ENCODE data around the gene STK17A. TPM values are rescaled to one million over a fixed set of nuclear protein-coding genes. Genes with fewer than 3 reads are reported as not detected.
"Not testable (repeated sequence)": the region's sequence is repeated elsewhere in the genome, so short reads cannot be mapped to it uniquely, and the experiment has no call there.

Gene STK17A
- total and polyA plus RNA-seq, 2 donors = 5.4 to 17.4 TPM

- no peaks in the 10 kb centered on the region for H3K36me3 ChIP-seq (ENCODE audit: insufficient read depth)
- H3K27ac ChIP-seq (ENCODE audit: low read depth) = no peak overlapping the region
- no peak overlapping the region for H3K4me3 ChIP-seq (ENCODE audit: low read depth, low read length)
- no peak for DNase-seq (ENCODE audit: extremely low spot score)
- 95% methylated on average over 4 of the region's 4 CpGs for WGBS
- H3K4me1 ChIP-seq (ENCODE audit: insufficient read depth) = no peaks in the 10 kb centered on the region
Measured at GRCh38 chr7:43653466-43653865, 70.6 kb downstream of the STK17A start.

- H3K4me3 ChIP-seq (ENCODE audit: low read depth, low read length) = no peak overlapping the region
- H3K36me3 ChIP-seq (ENCODE audit: insufficient read depth) = no peaks in the 10 kb centered on the region
- H3K27ac ChIP-seq (ENCODE audit: low read depth) = no peak overlapping the region
- 90% methylated on average over 4 of the region's 4 CpGs for WGBS
- no peak for DNase-seq (ENCODE audit: extremely low spot score)
- no peaks in the 10 kb centered on the region for H3K4me1 ChIP-seq (ENCODE audit: insufficient read depth)
Measured at GRCh38 chr7:43653891-43654504, 71.1 kb downstream of the STK17A start.

- Histone ChIP-seq H3K4me1 (ENCODE audit: insufficient read depth) (no peaks in the 10 kb centered on the region), H3K27ac (ENCODE audit: low read depth) (no peak overlapping the region), H3K36me3 (ENCODE audit: insufficient read depth) (no peaks in the 10 kb centered on the region), H3K4me3 (ENCODE audit: low read depth, low read length) (no peak overlapping the region)
- WGBS = 97% methylated on average over 3 of the region's 3 CpGs
- DNase-seq (ENCODE audit: extremely low spot score) = no peak
Measured at GRCh38 chr7:43655584-43655983, 72.7 kb downstream of the STK17A start.

GRCh38 chr7:43656997-43657396 is 74.1 kb downstream of the STK17A start:
- Histone ChIP-seq H3K27ac (ENCODE audit: low read depth) (no peak overlapping the region), H3K4me3 (ENCODE audit: low read depth, low read length) (no peak overlapping the region), H3K36me3 (ENCODE audit: insufficient read depth) (no peaks in the 10 kb centered on the region), H3K4me1 (ENCODE audit: insufficient read depth) (no peaks in the 10 kb centered on the region)
- no peak for DNase-seq (ENCODE audit: extremely low spot score)
- WGBS = 98% methylated on average over 2 of the region's 2 CpGs

- H3K4me3 ChIP-seq (ENCODE audit: low read depth, low read length) = no peak overlapping the region
- H3K4me1 ChIP-seq (ENCODE audit: insufficient read depth) = no peaks in the 10 kb centered on the region
- 93% methylated on average over 7 of the region's 7 CpGs for WGBS
- no peak for DNase-seq (ENCODE audit: extremely low spot score)
- no peaks in the 10 kb centered on the region for H3K36me3 ChIP-seq (ENCODE audit: insufficient read depth)
- no peak overlapping the region for H3K27ac ChIP-seq (ENCODE audit: low read depth)
Measured at GRCh38 chr7:43658718-43659548, 76.0 kb downstream of the STK17A start.

GRCh38 chr7:43659549-43659896 is 76.6 kb downstream of the STK17A start:
- no peak for DNase-seq (ENCODE audit: extremely low spot score)
- Histone ChIP-seq H3K27ac (ENCODE audit: low read depth) (no peak overlapping the region), H3K36me3 (ENCODE audit: insufficient read depth) (no peaks in the 10 kb centered on the region), H3K4me1 (ENCODE audit: insufficient read depth) (no peaks in the 10 kb centered on the region), H3K4me3 (ENCODE audit: low read depth, low read length) (no peak overlapping the region)

GRCh38 chr7:43660141-43660540 is 77.2 kb downstream of the STK17A start:
- 96% methylated on average over 2 of the region's 2 CpGs for WGBS
- Histone ChIP-seq H3K27ac (ENCODE audit: low read depth) (no peak overlapping the region), H3K36me3 (ENCODE audit: insufficient read depth) (no peaks in the 10 kb centered on the region), H3K4me1 (ENCODE audit: insufficient read depth) (no peaks in the 10 kb centered on the region), H3K4me3 (ENCODE audit: low read depth, low read length) (no peak overlapping the region)
- no peak for DNase-seq (ENCODE audit: extremely low spot score)

GRCh38 chr7:43664681-43665080 is 81.8 kb downstream of the STK17A start:
- no peaks in the 10 kb centered on the region for H3K36me3 ChIP-seq (ENCODE audit: insufficient read depth)
- no peaks in the 10 kb centered on the region for H3K4me1 ChIP-seq (ENCODE audit: insufficient read depth)
- 2% methylated on average over 1 of the region's 1 CpG for WGBS
- no peak for DNase-seq (ENCODE audit: extremely low spot score)
- H3K27ac ChIP-seq (ENCODE audit: low read depth) = no peak overlapping the region
- no peak overlapping the region for H3K4me3 ChIP-seq (ENCODE audit: low read depth, low read length)

GRCh38 chr7:43666938-43667337 is 84.0 kb downstream of the STK17A start:
- no peak for DNase-seq (ENCODE audit: extremely low spot score)
- no peaks in the 10 kb centered on the region for H3K36me3 ChIP-seq (ENCODE audit: insufficient read depth)
- H3K4me3 ChIP-seq (ENCODE audit: low read depth, low read length) = no peak overlapping the region
- no peak overlapping the region for H3K27ac ChIP-seq (ENCODE audit: low read depth)
- no peaks in the 10 kb centered on the region for H3K4me1 ChIP-seq (ENCODE audit: insufficient read depth)

- H3K4me3 ChIP-seq (ENCODE audit: low read depth, low read length) = no peak overlapping the region
- WGBS = 91% methylated on average over 1 of the region's 1 CpG
- DNase-seq (ENCODE audit: extremely low spot score) = no peak
- no peak overlapping the region for H3K27ac ChIP-seq (ENCODE audit: low read depth)
- H3K4me1 ChIP-seq (ENCODE audit: insufficient read depth) = no peaks in the 10 kb centered on the region
- no peaks in the 10 kb centered on the region for H3K36me3 ChIP-seq (ENCODE audit: insufficient read depth)
Measured at GRCh38 chr7:43668035-43668434, 85.1 kb downstream of the STK17A start.

- WGBS = 84% methylated on average over 15 of the region's 15 CpGs
- Histone ChIP-seq H3K27ac (ENCODE audit: low read depth) (no peak overlapping the region), H3K36me3 (ENCODE audit: insufficient read depth) (no peaks in the 10 kb centered on the region), H3K4me1 (ENCODE audit: insufficient read depth) (no peaks in the 10 kb centered on the region), H3K4me3 (ENCODE audit: low read depth, low read length) (no peak overlapping the region)
- no peak for DNase-seq (ENCODE audit: extremely low spot score)
Measured at GRCh38 chr7:43669286-43670081, 86.6 kb downstream of the STK17A start.

GRCh38 chr7:43671521-43671920 is 88.6 kb downstream of the STK17A start:
- Histone ChIP-seq H3K4me1 (ENCODE audit: insufficient read depth) (no peaks in the 10 kb centered on the region), H3K36me3 (ENCODE audit: insufficient read depth) (no peaks in the 10 kb centered on the region), H3K4me3 (ENCODE audit: low read depth, low read length) (no peak overlapping the region), H3K27ac (ENCODE audit: low read depth) (no peak overlapping the region)
- no peak for DNase-seq (ENCODE audit: extremely low spot score)
- WGBS = 56% methylated on average over 4 of the region's 4 CpGs

- not testable (repeated sequence) for H3K36me3 ChIP-seq (ENCODE audit: insufficient read depth); H3K27ac ChIP-seq (ENCODE audit: low read depth); H3K4me1 ChIP-seq (ENCODE audit: insufficient read depth); H3K4me3 ChIP-seq (ENCODE audit: low read depth, low read length); DNase-seq (ENCODE audit: extremely low spot score)
- 95% methylated on average over 5 of the region's 5 CpGs for WGBS
Measured at GRCh38 chr7:43673243-43673976, 90.5 kb downstream of the STK17A start.
